ENCODE results near the gene COL2A1.

- TF ChIP-seq CTCF (IDR thresholded peaks at IDR 0.05) (no peak), POLR2A (IDR thresholded peaks at IDR 0.05) (no peak)
These were observed 28.5 kb downstream of the COL2A1 start for GRCh38 chr12:47975816-47976215.
